Measurements from ENCODE around the gene FAM217B.

DNA sequence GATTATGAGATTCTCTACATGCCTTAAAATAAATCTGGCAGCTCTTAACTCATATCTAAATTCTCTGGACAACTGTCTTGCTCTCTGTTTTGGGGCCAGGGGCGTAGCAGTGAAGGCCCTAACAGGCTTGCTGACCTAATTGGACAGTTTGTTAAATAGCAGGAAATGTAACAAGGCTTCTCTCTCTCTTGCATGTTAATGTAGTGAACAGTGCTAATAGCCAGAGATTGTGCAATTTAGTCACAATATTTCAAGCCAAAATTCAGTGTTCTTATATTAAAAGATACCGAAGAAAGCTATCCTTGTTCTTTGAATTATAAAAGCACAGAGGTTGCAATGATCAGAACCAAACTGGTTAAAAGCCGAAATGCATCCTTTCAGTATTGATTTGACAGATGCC, 3.0 kb upstream of the FAM217B start:
- TF ChIP-seq, protein P1, sequence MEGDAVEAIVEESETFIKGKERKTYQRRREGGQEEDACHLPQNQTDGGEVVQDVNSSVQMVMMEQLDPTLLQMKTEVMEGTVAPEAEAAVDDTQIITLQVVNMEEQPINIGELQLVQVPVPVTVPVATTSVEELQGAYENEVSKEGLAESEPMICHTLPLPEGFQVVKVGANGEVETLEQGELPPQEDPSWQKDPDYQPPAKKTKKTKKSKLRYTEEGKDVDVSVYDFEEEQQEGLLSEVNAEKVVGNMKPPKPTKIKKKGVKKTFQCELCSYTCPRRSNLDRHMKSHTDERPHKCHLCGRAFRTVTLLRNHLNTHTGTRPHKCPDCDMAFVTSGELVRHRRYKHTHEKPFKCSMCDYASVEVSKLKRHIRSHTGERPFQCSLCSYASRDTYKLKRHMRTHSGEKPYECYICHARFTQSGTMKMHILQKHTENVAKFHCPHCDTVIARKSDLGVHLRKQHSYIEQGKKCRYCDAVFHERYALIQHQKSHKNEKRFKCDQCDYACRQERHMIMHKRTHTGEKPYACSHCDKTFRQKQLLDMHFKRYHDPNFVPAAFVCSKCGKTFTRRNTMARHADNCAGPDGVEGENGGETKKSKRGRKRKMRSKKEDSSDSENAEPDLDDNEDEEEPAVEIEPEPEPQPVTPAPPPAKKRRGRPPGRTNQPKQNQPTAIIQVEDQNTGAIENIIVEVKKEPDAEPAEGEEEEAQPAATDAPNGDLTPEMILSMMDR (IDR thresholded peaks at IDR 0.05) = no peak
- TF ChIP-seq POLR2A (IDR thresholded peaks at IDR 0.05) = no peak
- TF ChIP-seq POLR2AphosphoS5 (IDR thresholded peaks at IDR 0.05) = no peak
